NCI-H1417 (cell line): ENCODE data around the gene C1orf167.

Source experiments
- DNase-seq, 3 experiments: peaks; one replicate each; lab custom pipeline; 2025; lab: John Stamatoyannopoulos, UW

The C1orf167 gene

GRCh38 chr1:11735854-11736745 is 25.9 kb upstream of the C1orf167 start, which contains the start of gene AGTRAP:
Gene AGTRAP, plus strand, starts transcription at chr1:11736136. Its CDS starts 73 bp downstream, at chr1:11736209.
- DNase-seq = peak; percentile 87 to 94 (median 93)

GRCh38 chr1:11736746-11737639 is 25.0 kb upstream of the C1orf167 start:
- peak in 2 of 3 experiments; percentile 45 to 63 for DNase-seq

- DNase-seq = no peak
These were observed 23.9 kb upstream of the C1orf167 start for GRCh38 chr1:11738096-11738495.

- DNase-seq = no peak
These were observed 23.2 kb upstream of the C1orf167 start for GRCh38 chr1:11738783-11739182.

GRCh38 chr1:11740258-11741192 is 21.5 kb upstream of the C1orf167 start:
- no peak for DNase-seq

- no peak for DNase-seq
These were observed 20.5 kb upstream of the C1orf167 start for GRCh38 chr1:11741482-11741881.

- DNase-seq = no peak
These were observed 20.0 kb upstream of the C1orf167 start for GRCh38 chr1:11741919-11742558.

- DNase-seq = no peak
These were observed 17.7 kb upstream of the C1orf167 start for GRCh38 chr1:11744287-11744686.

GRCh38 chr1:11746092-11746491 is 15.9 kb upstream of the C1orf167 start:
- DNase-seq = no peak

GRCh38 chr1:11746795-11747487 is 15.1 kb upstream of the C1orf167 start:
- DNase-seq = no peak

- DNase-seq = no peak
These were observed 13.4 kb upstream of the C1orf167 start for GRCh38 chr1:11748294-11749202.

GRCh38 chr1:11749203-11749689 is 12.7 kb upstream of the C1orf167 start:
- DNase-seq = peak in 2 of 3 experiments; percentile 8 to 20

- no peak for DNase-seq
These were observed 12.0 kb upstream of the C1orf167 start for GRCh38 chr1:11749996-11750395.

- no peak for DNase-seq
These were observed 10.9 kb upstream of the C1orf167 start for GRCh38 chr1:11751087-11751486.

- DNase-seq = no peak
These were observed 9.5 kb upstream of the C1orf167 start for GRCh38 chr1:11752359-11753088.

GRCh38 chr1:11753555-11754208 is 8.3 kb upstream of the C1orf167 start:
- DNase-seq = no peak

GRCh38 chr1:11757047-11757446 is 4.9 kb upstream of the C1orf167 start:
- no peak for DNase-seq

- DNase-seq = no peak
These were observed 2.2 kb upstream of the C1orf167 start for GRCh38 chr1:11759791-11760190.
